Effector memory CD8-positive, alpha-beta T cell (primary cell): ENCODE results near the gene ENTHD1.

ENCODE experiments used
- ATAC-seq: fragments of 150-1000 bp; cut with Tn5 transposase; replicated peaks from 2 replicates; pipeline ENCODE4 v1.10.0; 2021; ENCODE audit warnings: mild to moderate bottlenecking, moderate library complexity
- DNase-seq, 3 experiments: peaks; one replicate each; pipeline ENCODE4 v3.0.0; 2021
- H3K27ac Mint-ChIP-seq, 2 donors: one replicate each; pipeline ENCODE4 v1.8.0; 2022; ENCODE audit warnings: mild to moderate bottlenecking in 2 of 2, mixed read lengths in 2 of 2, moderate library complexity in 2 of 2
- H3K27me3 Mint-ChIP-seq, 2 donors: one replicate each; pipeline ENCODE4 v1.8.0; 2022; ENCODE audit warnings: mixed read lengths in 2 of 2
- H3K36me3 Mint-ChIP-seq: one replicate; pipeline ENCODE4 v1.8.0; 2022; ENCODE audit warnings: mild to moderate bottlenecking, moderate library complexity, mixed read lengths; ENCODE audit not compliant: insufficient read depth
- H3K4me1 Mint-ChIP-seq, 2 donors: one replicate each; pipeline ENCODE4 v1.8.0; 2022; ENCODE audit warnings: low read depth in 2 of 2, mixed read lengths in 2 of 2
- H3K4me3 Mint-ChIP-seq, 2 donors: one replicate each; pipeline ENCODE4 v1.8.0; 2022; ENCODE audit warnings: mild to moderate bottlenecking in 2 of 2, mixed read lengths in 2 of 2, moderate library complexity in 2 of 2
- H3K9me3 Mint-ChIP-seq, 2 donors: one replicate each; pipeline ENCODE4 v1.8.0; 2022; ENCODE audit warnings: mixed read lengths in 2 of 2

The ENTHD1 gene

DNA sequence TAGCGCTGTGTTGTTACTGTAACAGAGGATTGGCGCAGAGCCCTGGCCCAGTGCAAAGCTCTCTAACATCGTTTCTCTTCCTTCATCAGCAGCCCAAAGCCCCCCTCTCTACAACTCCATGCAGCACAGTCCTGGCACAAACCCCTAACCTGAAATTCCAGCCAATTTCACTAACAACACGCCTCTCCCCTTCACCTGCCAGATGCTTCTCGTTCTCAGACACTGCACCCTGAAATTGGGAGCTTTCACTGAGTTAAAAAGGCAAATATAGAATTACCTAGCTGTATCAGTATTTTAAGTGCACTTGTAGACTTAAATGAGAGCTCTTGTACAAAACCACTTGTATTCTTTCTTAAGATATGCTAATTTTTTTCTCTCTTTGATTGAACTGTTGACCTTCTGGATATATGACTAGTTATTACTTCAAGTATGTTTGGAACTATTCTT lies 23.7 kb upstream of the ENTHD1 start:
- ATAC-seq (no peak), DNase-seq (no peak)
- peak overlapping the region; percentile 42 to 96 for H3K27ac Mint-ChIP-seq
- H3K36me3 Mint-ChIP-seq = peaks cover 43% of the 10 kb centered on the region
- H3K27me3 Mint-ChIP-seq = no peaks in the 10 kb centered on the region
- H3K4me1 Mint-ChIP-seq = peaks cover 75 to 85% of the 10 kb centered on the region in 2 donors
- H3K9me3 Mint-ChIP-seq = no peaks in the 10 kb centered on the region
- H3K4me3 Mint-ChIP-seq = peak overlapping the region in 1 of 2 donors; percentile 89

DNA sequence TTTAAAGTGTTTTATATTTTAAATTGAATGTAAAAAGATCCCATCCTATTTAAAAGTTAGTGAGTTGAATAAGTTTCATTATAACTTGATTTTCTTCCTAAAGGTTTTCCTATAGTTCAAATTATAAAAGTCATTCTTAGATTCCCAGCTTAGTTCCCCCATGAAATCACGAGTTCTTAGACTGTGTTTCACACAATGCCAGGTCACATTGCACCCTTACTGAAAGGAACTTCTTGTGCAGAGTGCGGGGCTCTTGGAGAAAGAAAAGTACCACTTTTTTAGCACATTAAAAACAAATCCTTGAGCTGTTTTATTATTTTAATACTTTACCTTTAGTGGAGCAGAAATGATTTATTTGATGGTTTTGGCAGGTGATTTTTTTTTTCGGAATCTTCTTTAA lies 22.9 kb upstream of the ENTHD1 start:
- ATAC-seq (no peak), DNase-seq (no peak)
- H3K4me3 Mint-ChIP-seq = peak overlapping the region in 1 of 2 donors; percentile 89
- H3K27ac Mint-ChIP-seq = peak overlapping the region; percentile 93 to 96
- no peaks in the 10 kb centered on the region for H3K27me3 Mint-ChIP-seq
- peaks cover 46% of the 10 kb centered on the region for H3K36me3 Mint-ChIP-seq
- no peaks in the 10 kb centered on the region for H3K9me3 Mint-ChIP-seq
- H3K4me1 Mint-ChIP-seq = peaks cover 76 to 85% of the 10 kb centered on the region in 2 donors

DNA sequence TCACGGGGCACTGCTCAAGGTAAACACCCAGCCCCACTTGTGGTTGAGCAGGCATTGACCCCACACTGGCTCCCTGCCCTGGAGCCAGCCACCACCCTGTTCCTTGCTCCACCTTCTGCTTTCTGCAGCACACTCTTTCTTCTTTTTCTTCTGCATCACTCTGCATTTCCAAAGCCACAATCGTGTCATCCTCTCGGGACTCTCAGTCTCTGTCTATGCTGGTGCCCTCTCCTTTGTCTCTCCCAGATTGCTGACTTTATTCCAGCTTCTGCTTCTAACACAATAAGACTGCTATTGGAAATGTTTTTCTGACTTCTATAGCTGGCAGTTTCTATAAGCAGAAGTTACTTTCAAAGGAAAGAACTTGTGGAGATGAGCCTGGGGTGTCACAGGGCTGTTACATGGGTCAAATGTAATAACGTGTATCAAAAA lies 21.8 kb upstream of the ENTHD1 start:
- ATAC-seq (peak; percentile 18), DNase-seq (no peak)
- Mint-ChIP-seq H3K27me3 (no peaks in the 10 kb centered on the region), H3K4me1 (peaks cover 76 to 85% of the 10 kb centered on the region in 2 donors), H3K36me3 (peaks cover 40% of the 10 kb centered on the region), H3K27ac (peak overlapping the region; percentile 93 to 96), H3K9me3 (peaks cover 0 to under 1% of the 10 kb centered on the region in 2 donors), H3K4me3 (peak overlapping the region in 1 of 2 donors; percentile 89)

DNA sequence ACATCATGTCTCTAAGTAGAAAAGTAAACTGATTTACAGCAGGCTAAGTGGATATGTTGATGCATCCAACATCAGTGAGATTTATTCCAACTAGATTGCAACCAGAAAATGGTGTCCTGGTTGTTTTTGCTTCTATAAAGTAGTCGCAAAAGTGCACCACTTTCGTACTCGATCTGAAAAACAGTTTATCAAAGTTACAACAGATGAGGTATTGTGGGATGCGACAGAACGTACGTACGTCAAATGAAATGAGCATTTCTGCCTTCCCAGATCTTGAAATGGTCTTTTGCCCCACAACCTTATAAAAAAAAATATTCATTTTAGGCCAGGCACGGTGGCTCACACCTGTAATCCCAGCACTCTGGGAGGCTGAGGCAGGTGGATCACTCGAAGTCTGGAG lies 21.0 kb upstream of the ENTHD1 start:
- Mint-ChIP-seq H3K36me3 (peaks cover 45% of the 10 kb centered on the region), H3K9me3 (peaks cover 0 to 7% of the 10 kb centered on the region in 2 donors), H3K4me3 (peak overlapping the region in 1 of 2 donors; percentile 89), H3K4me1 (peaks cover 75 to 85% of the 10 kb centered on the region in 2 donors), H3K27me3 (no peaks in the 10 kb centered on the region), H3K27ac (peak overlapping the region; percentile 93 to 96)
- DNase-seq = no peak
- ATAC-seq = no peak

DNA sequence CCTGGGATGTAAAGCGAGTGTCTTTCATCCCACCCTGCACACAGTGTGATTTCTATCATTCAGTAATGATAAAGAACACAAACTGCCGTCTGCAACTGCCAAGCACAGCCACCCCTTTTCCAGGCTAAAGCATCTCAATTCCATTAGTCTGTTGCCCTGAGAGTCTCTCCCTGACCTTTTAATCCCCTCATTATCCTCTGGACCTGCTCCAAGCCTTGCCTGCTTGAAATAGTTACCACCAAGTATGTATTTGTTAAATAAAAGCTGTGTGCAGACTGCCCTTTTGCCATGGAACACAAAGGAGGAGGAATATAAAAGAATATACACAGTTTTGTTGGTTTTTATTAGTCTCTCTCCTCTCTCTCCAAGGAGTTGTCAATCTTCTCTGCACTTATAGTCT lies 20.3 kb upstream of the ENTHD1 start:
- peak overlapping the region; percentile 93 to 96 for H3K27ac Mint-ChIP-seq

DNA sequence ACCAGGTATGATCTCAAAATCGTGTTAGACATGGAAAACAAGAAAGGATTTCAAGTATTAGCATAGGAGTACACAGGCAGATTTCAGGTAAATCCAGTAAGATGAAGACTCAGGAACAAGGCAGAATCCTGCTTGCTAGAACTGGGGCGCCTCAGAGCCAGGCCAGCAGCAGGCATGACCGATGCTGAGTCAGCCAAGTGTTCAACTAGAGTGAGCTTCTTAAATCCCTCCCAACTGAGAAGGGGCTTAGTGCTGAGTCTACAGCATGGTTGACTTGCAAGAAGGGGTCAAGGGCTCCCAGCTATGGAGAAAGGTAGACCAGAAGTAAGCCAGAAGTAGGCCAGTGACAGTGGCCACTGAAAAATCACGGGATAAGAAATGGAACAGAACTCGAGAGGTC lies 19.8 kb upstream of the ENTHD1 start:
- peak overlapping the region; percentile 93 to 96 for H3K27ac Mint-ChIP-seq

More for the DNA sequence above, 20.3 kb upstream of the ENTHD1 start:
- Mint-ChIP-seq H3K36me3 (peaks cover 50% of the 10 kb centered on the region), H3K27me3 (no peaks in the 10 kb centered on the region), H3K9me3 (peaks cover 0 to 7% of the 10 kb centered on the region in 2 donors), H3K4me3 (peak overlapping the region in 1 of 2 donors; percentile 89), H3K4me1 (peaks cover 77 to 88% of the 10 kb centered on the region in 2 donors)
- no peak for ATAC-seq
- no peak for DNase-seq

DNA sequence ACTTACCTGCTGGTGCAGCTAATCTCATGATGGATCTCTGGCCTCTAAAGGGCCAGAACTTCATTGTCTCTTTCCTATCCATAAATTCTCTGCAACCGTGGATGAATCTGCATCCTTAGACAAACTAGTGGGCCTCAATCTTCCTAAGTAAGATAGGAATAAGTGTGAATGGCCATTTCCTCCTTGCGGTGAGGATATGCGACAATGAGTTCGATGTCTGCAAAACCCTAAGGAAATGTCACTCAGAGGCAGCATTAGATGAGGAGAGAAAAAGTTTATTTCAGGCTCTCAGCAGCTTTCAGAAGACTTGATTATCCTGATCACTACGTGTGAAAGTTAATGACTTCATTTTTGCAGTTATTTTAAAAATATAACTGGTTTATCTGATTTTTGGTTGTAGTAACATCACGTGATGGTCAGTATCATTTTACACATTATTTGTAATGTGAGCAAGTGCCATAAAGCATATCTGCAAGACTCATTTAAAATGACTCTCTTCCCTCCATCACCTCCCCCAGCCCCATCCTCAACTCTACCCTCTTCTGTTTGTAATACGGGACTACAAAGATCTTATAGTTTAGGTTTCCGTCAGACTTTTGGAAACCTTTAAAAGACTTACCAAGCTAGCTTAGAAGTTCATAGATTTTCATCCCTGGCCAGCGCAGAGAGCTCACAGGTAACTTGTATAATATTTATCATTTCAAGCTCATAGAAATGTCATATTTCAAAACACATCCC lies 17.5 kb upstream of the ENTHD1 start:
- Mint-ChIP-seq H3K27ac (peak overlapping the region; percentile 93 to 96), H3K36me3 (peaks cover 47% of the 10 kb centered on the region)
- no peak for ATAC-seq

More for the DNA sequence above, 19.8 kb upstream of the ENTHD1 start:
- H3K9me3 Mint-ChIP-seq = peaks cover 0 to 7% of the 10 kb centered on the region in 2 donors
- H3K4me1 Mint-ChIP-seq = peaks cover 81 to 92% of the 10 kb centered on the region in 2 donors
- DNase-seq (no peak), ATAC-seq (no peak)
- H3K4me3 Mint-ChIP-seq = peak overlapping the region in 1 of 2 donors; percentile 89
- H3K27me3 Mint-ChIP-seq = no peaks in the 10 kb centered on the region
- H3K36me3 Mint-ChIP-seq = peaks cover 53% of the 10 kb centered on the region

DNA sequence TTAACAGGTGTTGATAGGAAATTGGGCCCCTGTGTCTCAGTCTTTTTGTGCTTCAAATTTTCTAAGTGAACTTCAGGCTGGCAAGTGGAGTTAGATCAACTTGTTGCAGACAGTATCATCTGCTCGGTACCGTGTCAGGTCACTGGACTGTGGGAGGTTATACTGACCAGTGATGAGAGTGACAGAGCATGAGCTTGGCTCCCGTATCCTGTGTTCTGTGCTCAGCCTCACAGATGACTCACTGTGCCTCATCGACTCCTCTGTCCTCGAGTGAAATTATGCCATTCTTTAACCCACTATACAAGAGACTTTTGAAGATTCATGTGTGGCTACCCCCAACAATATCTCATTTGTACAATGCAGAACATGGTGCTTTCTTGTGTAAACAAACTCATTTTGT lies 15.2 kb upstream of the ENTHD1 start:
- Mint-ChIP-seq H3K9me3 (peaks cover 0 to 7% of the 10 kb centered on the region in 2 donors), H3K4me3 (peak overlapping the region in 1 of 2 donors; percentile 89), H3K4me1 (peaks cover 74 to 94% of the 10 kb centered on the region in 2 donors), H3K27ac (peak overlapping the region; percentile 93 to 96), H3K27me3 (no peaks in the 10 kb centered on the region), H3K36me3 (peaks cover 27% of the 10 kb centered on the region)
- ATAC-seq (peak; percentile 38), DNase-seq (no peak)

More for the DNA sequence above, 17.5 kb upstream of the ENTHD1 start:
- Mint-ChIP-seq H3K27me3 (no peaks in the 10 kb centered on the region), H3K9me3 (peaks cover 0 to 7% of the 10 kb centered on the region in 2 donors), H3K4me1 (peaks cover 80 to 94% of the 10 kb centered on the region in 2 donors), H3K4me3 (peak overlapping the region in 1 of 2 donors; percentile 89)
- DNase-seq = no peak

DNA sequence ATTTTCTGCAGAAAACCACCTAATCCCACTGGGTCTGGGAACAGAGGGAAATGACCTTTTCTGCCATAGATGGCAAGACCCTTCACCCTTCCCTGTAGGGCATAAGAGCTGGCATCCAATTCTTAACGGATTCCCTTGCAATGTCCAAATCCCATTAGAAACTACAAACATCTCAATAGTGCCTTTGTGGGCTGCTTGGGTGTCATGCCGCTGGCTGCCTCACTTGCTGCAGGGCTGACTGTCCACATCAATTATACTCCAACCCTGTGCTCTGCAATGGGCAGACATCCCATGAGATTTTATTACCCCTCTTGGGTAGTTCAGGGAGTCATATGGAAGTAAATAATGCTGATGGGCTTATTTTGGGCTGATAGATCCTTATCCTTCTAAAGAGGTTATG lies 14.6 kb upstream of the ENTHD1 start:
- Mint-ChIP-seq H3K36me3 (peaks cover 29% of the 10 kb centered on the region), H3K4me1 (peaks cover 68 to 88% of the 10 kb centered on the region in 2 donors), H3K27ac (peak overlapping the region; percentile 93 to 96), H3K9me3 (peaks cover 0 to 7% of the 10 kb centered on the region in 2 donors), H3K27me3 (no peaks in the 10 kb centered on the region), H3K4me3 (peak overlapping the region in 1 of 2 donors; percentile 89)
- no peak for ATAC-seq
- DNase-seq = no peak

DNA sequence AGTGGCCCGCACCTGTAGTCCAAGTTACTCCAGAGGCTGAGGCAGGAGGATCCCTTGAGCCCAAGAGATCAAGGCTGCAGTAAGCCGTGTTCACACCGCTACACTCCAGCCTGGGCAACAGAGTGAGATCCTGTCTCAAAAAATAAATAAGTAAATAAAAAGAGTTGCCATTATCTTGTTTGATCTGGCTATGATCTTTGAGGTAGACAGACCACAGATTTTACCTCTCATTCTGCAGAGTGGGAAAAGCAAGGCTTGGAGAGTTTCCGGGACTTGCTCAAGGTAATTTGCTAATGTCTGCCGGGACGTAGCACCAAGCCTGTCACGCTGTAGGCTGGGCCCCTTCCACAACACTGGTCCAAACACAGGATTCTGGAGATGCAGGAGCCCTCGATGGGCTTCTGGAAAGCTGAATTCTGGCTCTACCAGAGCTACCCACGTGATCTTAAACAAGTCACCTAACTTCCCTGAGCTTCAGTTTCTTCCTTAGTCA lies 14.1 kb upstream of the ENTHD1 start:
- H3K27ac Mint-ChIP-seq = peak overlapping the region; percentile 93 to 96
- peak; percentile 40 for ATAC-seq
- peaks cover 0 to 7% of the 10 kb centered on the region in 2 donors for H3K9me3 Mint-ChIP-seq
- H3K4me1 Mint-ChIP-seq = peaks cover 63 to 85% of the 10 kb centered on the region in 2 donors
- H3K27me3 Mint-ChIP-seq = no peaks in the 10 kb centered on the region
- H3K4me3 Mint-ChIP-seq = peak overlapping the region in 1 of 2 donors; percentile 89
- peaks cover 29% of the 10 kb centered on the region for H3K36me3 Mint-ChIP-seq
- peak in 1 of 3 experiments; percentile 26 for DNase-seq

DNA sequence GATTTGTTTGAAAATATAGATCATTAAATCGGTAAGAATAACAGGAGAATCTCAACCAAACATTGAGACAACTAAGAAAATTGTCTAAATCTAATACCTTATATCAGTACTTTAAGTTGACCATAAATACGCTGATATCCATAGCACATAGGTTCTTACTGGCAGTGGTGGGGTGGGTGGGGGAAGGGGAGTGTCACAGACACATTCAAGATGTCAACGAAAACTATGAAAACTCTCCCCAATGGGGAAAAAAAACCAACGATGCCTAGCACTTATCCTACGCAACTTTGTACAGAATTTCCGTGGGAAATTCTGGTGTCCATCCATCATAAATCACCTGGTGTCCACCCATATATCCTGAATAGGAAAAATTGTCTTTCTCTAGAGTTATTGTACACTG lies 13.5 kb upstream of the ENTHD1 start:
- H3K27ac Mint-ChIP-seq = peak overlapping the region; percentile 93 to 96
- H3K4me1 Mint-ChIP-seq = peaks cover 58 to 80% of the 10 kb centered on the region in 2 donors
- DNase-seq (no peak), ATAC-seq (no peak)
- H3K4me3 Mint-ChIP-seq = peak overlapping the region in 1 of 2 donors; percentile 89
- H3K36me3 Mint-ChIP-seq = peaks cover 29% of the 10 kb centered on the region
- H3K9me3 Mint-ChIP-seq = peaks cover 0 to 7% of the 10 kb centered on the region in 2 donors
- H3K27me3 Mint-ChIP-seq = no peaks in the 10 kb centered on the region

DNA sequence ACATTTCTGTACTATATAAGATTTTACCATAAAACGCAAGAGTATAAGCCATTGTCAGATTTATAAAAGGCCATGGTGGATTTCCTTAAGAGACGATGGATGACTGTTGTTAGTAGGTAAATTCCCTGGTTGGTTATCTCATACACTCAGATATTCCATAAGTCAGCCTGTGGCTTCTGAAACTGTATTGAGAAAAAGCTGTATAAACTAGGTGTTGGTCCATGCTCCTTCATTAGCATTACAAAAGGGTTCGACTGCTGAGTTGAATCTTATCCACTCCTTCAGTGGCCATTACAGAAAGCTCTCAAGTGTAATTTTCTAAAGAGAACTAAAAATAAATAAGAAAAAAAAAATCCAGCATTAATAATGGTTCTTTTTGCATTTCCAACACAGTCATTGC lies 12.6 kb upstream of the ENTHD1 start:
- no peak for ATAC-seq

DNA sequence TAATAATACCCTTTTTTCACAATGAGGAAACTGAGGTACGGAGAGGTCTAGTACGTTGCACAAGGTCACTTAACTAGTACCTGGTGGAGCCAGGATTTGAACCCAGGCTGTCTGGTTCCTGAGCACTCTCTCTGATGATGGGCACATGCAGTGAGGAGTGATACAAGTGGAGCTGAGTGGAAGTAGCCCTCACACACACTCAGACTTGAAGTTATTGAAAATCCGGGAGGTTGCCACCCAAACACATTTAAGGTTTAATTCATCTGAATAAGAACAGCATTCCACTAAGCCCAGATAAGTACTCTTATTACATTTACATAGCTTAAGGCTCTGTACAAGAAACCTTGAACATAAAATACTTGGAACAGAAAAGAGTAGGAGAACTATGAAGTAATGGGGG lies 12.1 kb upstream of the ENTHD1 start:
- Mint-ChIP-seq H3K36me3 (peaks cover 26% of the 10 kb centered on the region), H3K27ac (peak overlapping the region; percentile 93 to 96), H3K27me3 (no peaks in the 10 kb centered on the region), H3K4me3 (peak overlapping the region in 1 of 2 donors; percentile 89), H3K9me3 (peaks cover 0 to 7% of the 10 kb centered on the region in 2 donors), H3K4me1 (peaks cover 44 to 66% of the 10 kb centered on the region in 2 donors)
- DNase-seq (no peak), ATAC-seq (no peak)

More for the DNA sequence above, 12.6 kb upstream of the ENTHD1 start:
- DNase-seq = no peak
- Mint-ChIP-seq H3K9me3 (peaks cover 0 to 7% of the 10 kb centered on the region in 2 donors), H3K27me3 (no peaks in the 10 kb centered on the region), H3K4me1 (peaks cover 49 to 72% of the 10 kb centered on the region in 2 donors), H3K4me3 (peak overlapping the region in 1 of 2 donors; percentile 89), H3K36me3 (peaks cover 26% of the 10 kb centered on the region), H3K27ac (peak overlapping the region; percentile 93 to 96)
